H1 (cell line): ENCODE data around the gene ARR3. TPM values are rescaled to one million over a fixed set of nuclear protein-coding genes. Genes with fewer than 3 reads are reported as not detected.

Experiments used
- CTCF ChIA-PET: fragments of 300-600 bp; sonication (Branson Sonifier 250); formaldehyde crosslinking; loops from one replicate; lab custom pipeline; 2021; ENCODE audit not compliant: partially characterized antibody; lab: Charles Lee
- POLR2A ChIA-PET: fragments of 300-600 bp; sonication (Branson Sonifier 250); formaldehyde crosslinking; loops from one replicate; lab custom pipeline; 2021; ENCODE audit warnings: inconsistent platforms; ENCODE audit not compliant: partially characterized antibody; lab: Charles Lee
- DNase-seq, 2 experiments: peaks; one replicate each; pipeline versions ENCODE4 v3.0.0 to v3.0.0-alpha.2; 2010 to 2022; ENCODE audit warnings: low spot score in 2 of 2, low read depth in 1 of 2, mixed read lengths in 1 of 2
- FAIRE-seq: peaks from 2 replicates; lab custom pipeline; 2011; peaks lifted over from hg19 to GRCh38; lab: Jason Lieb, UNC
- H2AFZ ChIP-seq: 2 replicates; pipeline ENCODE4 v1.8.1; 2012; ENCODE audit warnings: low read length, inconsistent platforms
- H2AK5ac ChIP-seq: 2 replicates; pipeline ENCODE4 v1.6.1; 2013; ENCODE audit warnings: low read depth, low read length
- H2BK120ac ChIP-seq: replicated peaks from 2 replicates; pipeline ENCODE3; 2013; ENCODE audit warnings: low read depth, low read length, inconsistent platforms
- H2BK12ac ChIP-seq: 2 replicates; pipeline ENCODE4 v1.6.1; 2013; ENCODE audit warnings: low read depth, low read length
- H2BK15ac ChIP-seq: 2 replicates; pipeline ENCODE4 v1.6.1; 2013; ENCODE audit warnings: low read length
- H2BK20ac ChIP-seq: 2 replicates; pipeline ENCODE4 v1.6.1; 2013; ENCODE audit warnings: low read length
- H2BK5ac ChIP-seq: 2 replicates; pipeline ENCODE4 v1.6.1; 2013; ENCODE audit warnings: low read depth, low read length
- H3K14ac ChIP-seq: 2 replicates; pipeline ENCODE4 v1.6.1; 2013; ENCODE audit warnings: inconsistent platforms; ENCODE audit not compliant: insufficient read length
- H3K18ac ChIP-seq: 2 replicates; pipeline ENCODE4 v1.6.1; 2013; ENCODE audit warnings: low read length; ENCODE audit errors: extremely low read depth
- H3K23ac ChIP-seq: 2 replicates; pipeline ENCODE4 v1.6.1; 2013; ENCODE audit warnings: inconsistent platforms; ENCODE audit not compliant: insufficient read length
- H3K23me2 ChIP-seq: 2 replicates; pipeline ENCODE4 v1.6.1; 2013; ENCODE audit warnings: low read depth, low read length
- H3K27ac ChIP-seq: 2 replicates; pipeline ENCODE4 v1.6.1; 2011; ENCODE audit warnings: low read depth, low read length, inconsistent platforms
- H3K27me3 ChIP-seq, 4 experiments: replicated peaks in 1 of 4; 1 replicate in 1 of 4; 2 replicates in 3 of 4; pipeline versions ENCODE4 v1.6.1 to v1.8.1; 2011 to 2013; ENCODE audit warnings: low read length in 3 of 4, mild to moderate bottlenecking in 3 of 4, inconsistent platforms in 2 of 4, mixed read lengths in 2 of 4, moderate library complexity in 1 of 4; ENCODE audit not compliant: control insufficient read depth in 3 of 4, insufficient read depth in 3 of 4; ENCODE audit errors: extremely low read depth in 1 of 4
- H3K36me3 ChIP-seq, 4 experiments: 2 replicates each; pipeline versions ENCODE4 v1.6.1 to v1.8.1; 2011 to 2013; ENCODE audit warnings: mild to moderate bottlenecking in 4 of 4, low read length in 3 of 4, moderate library complexity in 2 of 4, control low read depth in 1 of 4, inconsistent platforms in 1 of 4; ENCODE audit not compliant: insufficient read depth in 4 of 4, control insufficient read depth in 2 of 4
- H3K4ac ChIP-seq: replicated peaks from 2 replicates; pipeline ENCODE3; 2013; ENCODE audit warnings: low read length, low read depth, mixed read lengths, inconsistent platforms; ENCODE audit not compliant: insufficient read length
- H3K4me1 ChIP-seq, 4 experiments: replicated peaks in 1 of 4; 1 replicate in 1 of 4; 2 replicates in 3 of 4; pipeline versions ENCODE4 v1.6.1 to v1.8.1; 2011 to 2013; ENCODE audit warnings: low read length in 3 of 4, inconsistent platforms in 2 of 4, mixed read lengths in 1 of 4; ENCODE audit not compliant: insufficient read depth in 4 of 4, control insufficient read depth in 3 of 4
- H3K4me2 ChIP-seq, 2 experiments: 2 replicates each; pipeline versions ENCODE4 v1.6.1 to v1.8.1; 2011 to 2013; ENCODE audit warnings: low read depth in 2 of 2, low read length in 2 of 2, control low read depth in 1 of 2, inconsistent platforms in 1 of 2, mild to moderate bottlenecking in 1 of 2; ENCODE audit not compliant: insufficient read depth in 1 of 2
- H3K4me3 ChIP-seq, 4 experiments: fragments of 200-600, 300-600 bp in 1 of 4; sonication (generic), shearing (Covaris generic), sonication (Bioruptor Twin) in 1 of 4; 2 replicates each; pipeline versions ENCODE4 v1.5.1 to v1.8.1; 2011 to 2016; ENCODE audit warnings: low read length in 4 of 4, low read depth in 3 of 4, control low read depth in 2 of 4, inconsistent platforms in 2 of 4, mild to moderate bottlenecking in 2 of 4, mixed read lengths in 1 of 4, moderate library complexity in 1 of 4; ENCODE audit not compliant: insufficient read depth in 2 of 4; ENCODE audit errors: extremely low read depth in 1 of 4
- H3K56ac ChIP-seq: replicated peaks from 2 replicates; pipeline ENCODE3; 2013; ENCODE audit warnings: low read depth, mild to moderate bottlenecking, mixed read lengths, low read length, inconsistent platforms; ENCODE audit not compliant: insufficient read length
- H3K79me1 ChIP-seq: 2 replicates; pipeline ENCODE4 v1.6.1; 2013; ENCODE audit warnings: low read depth, low read length, control low read depth
- H3K79me2 ChIP-seq, 2 experiments: 2 replicates each; pipeline versions ENCODE4 v1.6.1 to v1.8.1; 2012 to 2013; ENCODE audit warnings: low read length in 2 of 2, mild to moderate bottlenecking in 2 of 2, inconsistent platforms in 1 of 2; ENCODE audit not compliant: insufficient read depth in 2 of 2, control insufficient read depth in 1 of 2
- H3K9ac ChIP-seq, 4 experiments: replicated peaks in 1 of 4; 1 replicate in 1 of 4; 2 replicates in 3 of 4; pipeline versions ENCODE4 v1.6.1 to v1.8.1; 2011 to 2013; ENCODE audit warnings: low read depth in 3 of 4, low read length in 3 of 4, control low read depth in 2 of 4, mild to moderate bottlenecking in 2 of 4, moderate library complexity in 2 of 4, inconsistent platforms in 1 of 4; ENCODE audit errors: extremely low read depth in 1 of 4
- H3K9me3 ChIP-seq, 2 experiments: 2 replicates each; pipeline versions ENCODE4 v1.6.1 to v1.8.1; 2012 to 2013; ENCODE audit warnings: mild to moderate bottlenecking in 2 of 2, moderate library complexity in 2 of 2, control low read depth in 1 of 2, inconsistent platforms in 1 of 2, low read depth in 1 of 2, low read length in 1 of 2, mixed read lengths in 1 of 2; ENCODE audit not compliant: insufficient read depth in 2 of 2
- H4K20me1 ChIP-seq, 2 experiments: replicated peaks in 1 of 2; 2 replicates each; pipeline versions ENCODE3 to v1.8.1; 2011 to 2013; ENCODE audit warnings: inconsistent platforms in 2 of 2, low read length in 2 of 2, mild to moderate bottlenecking in 1 of 2; ENCODE audit not compliant: insufficient read depth in 2 of 2, control insufficient read depth in 1 of 2
- H4K5ac ChIP-seq: 2 replicates; pipeline ENCODE4 v1.6.1; 2013; ENCODE audit warnings: low read length, low read depth, mixed read lengths, inconsistent platforms; ENCODE audit not compliant: insufficient read length
- H4K8ac ChIP-seq: 2 replicates; pipeline ENCODE4 v1.8.0; 2013; ENCODE audit warnings: mild to moderate bottlenecking, moderate library complexity, low read length, inconsistent platforms; ENCODE audit not compliant: insufficient read depth; ENCODE audit errors: extremely low read depth
- H4K91ac ChIP-seq: replicated peaks from 2 replicates; pipeline ENCODE3; 2013; ENCODE audit warnings: low read length, mixed read lengths, inconsistent platforms; ENCODE audit not compliant: insufficient read length
- ATF2 ChIP-seq: IDR thresholded peaks from 2 replicates; pipeline ENCODE4 v1.6.1; 2012; ENCODE audit warnings: low read length, inconsistent platforms
- BCL11A ChIP-seq, 2 experiments: IDR thresholded peaks; one replicate each; pipeline ENCODE4 v1.6.1; 2011; ENCODE audit warnings: low read depth in 2 of 2, low read length in 2 of 2, mild to moderate bottlenecking in 2 of 2
- CHD1 ChIP-seq: IDR thresholded peaks from 2 replicates; pipeline ENCODE4 v1.6.1; 2012; ENCODE audit warnings: low read depth, low read length, improper control_type of control experiment
- CREB1 ChIP-seq: IDR thresholded peaks from 2 replicates; pipeline ENCODE4 v1.6.1; 2012; ENCODE audit warnings: inconsistent platforms
- E2F6 ChIP-seq: IDR thresholded peaks from 2 replicates; pipeline ENCODE4 v1.6.1; 2012; ENCODE audit warnings: inconsistent platforms
- EGR1 ChIP-seq: IDR thresholded peaks from 2 replicates; pipeline ENCODE4 v1.6.1; 2011; ENCODE audit warnings: low read depth, low read length, borderline replicate concordance
- EP300 ChIP-seq, 2 experiments: IDR thresholded peaks; 1 replicate in 1 of 2; 2 replicates in 1 of 2; pipeline ENCODE4 v1.6.1; 2011 to 2012; ENCODE audit warnings: low read depth in 2 of 2, low read length in 2 of 2, mild to moderate bottlenecking in 2 of 2, borderline replicate concordance in 1 of 2, inconsistent platforms in 1 of 2, moderate library complexity in 1 of 2
- KDM1A ChIP-seq: fragments of 200-600, 300-600 bp; sonication (generic); IDR thresholded peaks from 2 replicates; pipeline ENCODE4 v1.7.1; 2016; ENCODE audit warnings: mild to moderate bottlenecking, low read length, borderline replicate concordance
- RBBP5 ChIP-seq: IDR thresholded peaks from 2 replicates; pipeline ENCODE4 v1.7.1; 2012; ENCODE audit warnings: low read depth, mild to moderate bottlenecking, inconsistent platforms, low read length, moderate library complexity, borderline replicate concordance
- SUZ12 ChIP-seq: fragments of 200-600 bp; sonication (generic); IDR thresholded peaks from 2 replicates; pipeline ENCODE4 v1.6.1; 2012; ENCODE audit warnings: mild to moderate bottlenecking, inconsistent platforms, low read length, moderate library complexity, mixed read lengths
- YY1 ChIP-seq: IDR thresholded peaks from 2 replicates; pipeline ENCODE4 v1.6.1; 2011; ENCODE audit warnings: low read depth, mild to moderate bottlenecking, low read length
- ZNF274 ChIP-seq: IDR thresholded peaks from 2 replicates; pipeline ENCODE4 v1.7.0; 2012; ENCODE audit warnings: low read length, borderline replicate concordance; ENCODE audit errors: extremely low read depth
- WGBS, 2 experiments: shearing (Covaris generic) in 1 of 2; methylation state at CpG; one replicate each; pipeline versions ENCODE4 v1.1.6 to v1.1.7; 2013 to 2015; ENCODE audit warnings: low lambda C conversion rate in 2 of 2, mixed read lengths in 2 of 2, inconsistent platforms in 1 of 2, low coverage in 1 of 2, missing lambda C conversion rate in 1 of 2; ENCODE audit not compliant: insufficient replicate concordance in 2 of 2, insufficient coverage in 1 of 2, insufficient read length in 1 of 2; ENCODE audit errors: extremely low coverage in 1 of 2, missing lambda C conversion rate in 1 of 2; 5-methylcytosine and 5-hydroxymethylcytosine counted together
- polyA plus RNA-seq, 7 experiments: library from polyadenylated mRNA; depleted of rRNA in 3 of 7; stranded (reverse) in 5 of 7; unstranded in 2 of 7; fragments of >200 nt in 5 of 7; fragments of 200-250 nt in 2 of 7; gene quantifications; 1 replicate in 5 of 7; 2 replicates in 1 of 7; 4 replicates in 1 of 7; pipeline versions ENCODE4 v1.2.1 to v1.2.3, GENCODE V29; 2011 to 2013; ENCODE audit warnings: missing spikeins in 2 of 7, mixed read lengths in 2 of 7
- total RNA-seq: library from RNA; stranded (reverse); fragmentation: NEBNext Ultra II Directional; extraction: Animal tissue kit (Norgen Biotek cat#: 25700); gene quantifications from 2 replicates; pipeline ENCODE4 v1.2.1, GENCODE V29; 2021

ARR3 gene
- total and polyA plus RNA-seq, 2 of the 8 experiments (the other 6 are each of a cell fraction or from before 2014, with no cell fraction given) = not detected

- no peak overlapping the region for H3K14ac ChIP-seq
- no peak overlapping the region for H2AK5ac ChIP-seq
- H3K56ac ChIP-seq = no peak overlapping the region
- no peak overlapping the region for H3K27ac ChIP-seq
- peaks cover 0 to 3% (median 0%) of the 10 kb centered on the region in 4 experiments; a peak in 1 of 8 replicates for H3K36me3 ChIP-seq
- no peak overlapping the region for H3K9ac ChIP-seq
- no peaks in the 10 kb centered on the region for H3K4me1 ChIP-seq
- H3K4me2 ChIP-seq = no peak overlapping the region
- no peaks in the 10 kb centered on the region; the same call in 1 of the 2 replicates for H3K23me2 ChIP-seq
- H2BK15ac ChIP-seq = no peak overlapping the region
- no peaks in the 10 kb centered on the region for H3K27me3 ChIP-seq
- H3K79me2 ChIP-seq = no peaks in the 10 kb centered on the region
- H4K5ac ChIP-seq = no peak overlapping the region
- no peak for FAIRE-seq
- H2BK120ac ChIP-seq = no peak overlapping the region
- H3K9me3 ChIP-seq = no peaks in the 10 kb centered on the region
- 90% methylated on average over 1 of the region's 1 CpG; no CpG with 5 or more reads in 1 of the 2 experiments for WGBS, 2 experiments
- H4K91ac ChIP-seq = no peak overlapping the region
- DNase-seq = no peak
- no peak overlapping the region for H2BK20ac ChIP-seq
- H3K4me3 ChIP-seq = no peak overlapping the region
- H3K18ac ChIP-seq = no peak overlapping the region
- no peak overlapping the region for H3K4ac ChIP-seq
- ChIA-PET CTCF (interaction anchor here (0.9 kb wide), 1 partner anchor 16 kb away, joined by 3 read pairs; no protein-coding TSS in a partner anchor), POLR2A (no interaction called here)
- no peak overlapping the region for H3K23ac ChIP-seq
- H4K8ac ChIP-seq = no peak overlapping the region
- no peak overlapping the region for H2BK5ac ChIP-seq
- H2AFZ ChIP-seq = no peak overlapping the region
- no peaks in the 10 kb centered on the region for H4K20me1 ChIP-seq
- H3K79me1 ChIP-seq = no peaks in the 10 kb centered on the region
- H2BK12ac ChIP-seq = no peak overlapping the region
- TF ChIP-seq KDM1A (no peak), ZNF274 (no peak), ATF2 (no peak), RBBP5 (no peak), SUZ12 (no peak), CHD1 (no peak), CREB1 (no peak), EP300 (IDR thresholded peaks at IDR 0.05; ENCODE audit: borderline replicate concordance in 1 of 2, low read depth in 2 of 2, low read length in 2 of 2) (no peak), E2F6 (no peak), BCL11A (IDR thresholded peaks at IDR 0.05; ENCODE audit: low read depth in 2 of 2, low read length in 2 of 2) (no peak), YY1 (no peak), EGR1 (no peak)
Measured at GRCh38 chrX:70313503-70313902, 45.4 kb downstream of the ARR3 start.
